BLaER1 (cell line): Measurements from ENCODE around the gene MGAT5.

Experiments used
- H3K27ac ChIP-seq: shearing (Covaris generic); formaldehyde crosslinking; 2 replicates; pipeline ENCODE4 v1.8.1; 2022
- H3K27me3 ChIP-seq: shearing (Covaris generic); formaldehyde crosslinking; 2 replicates; pipeline ENCODE4 v1.8.1; 2022
- H3K36me3 ChIP-seq: shearing (Covaris generic); formaldehyde crosslinking; 2 replicates; pipeline ENCODE4 v1.8.1; 2022
- H3K4me1 ChIP-seq: shearing (Covaris generic); formaldehyde crosslinking; 2 replicates; pipeline ENCODE4 v1.8.1; 2022
- H3K4me2 ChIP-seq: shearing (Covaris generic); formaldehyde crosslinking; 2 replicates; pipeline ENCODE4 v1.8.1; 2022
- H3K4me3 ChIP-seq: shearing (Covaris generic); formaldehyde crosslinking; 2 replicates; pipeline ENCODE4 v1.8.1; 2022
- H3K9ac ChIP-seq: shearing (Covaris generic); formaldehyde crosslinking; 2 replicates; pipeline ENCODE4 v1.8.1; 2022
- H3K9me3 ChIP-seq: shearing (Covaris generic); formaldehyde crosslinking; 2 replicates; pipeline ENCODE4 v1.8.1; 2022
- H4K20me1 ChIP-seq: shearing (Covaris generic); formaldehyde crosslinking; 2 replicates; pipeline ENCODE4 v1.8.1; 2022
- Cebpa-rat ChIP-seq: shearing (Covaris generic); IDR thresholded peaks from 2 replicates; pipeline ENCODE4 v1.8.1; 2022

MGAT5 gene

DNA sequence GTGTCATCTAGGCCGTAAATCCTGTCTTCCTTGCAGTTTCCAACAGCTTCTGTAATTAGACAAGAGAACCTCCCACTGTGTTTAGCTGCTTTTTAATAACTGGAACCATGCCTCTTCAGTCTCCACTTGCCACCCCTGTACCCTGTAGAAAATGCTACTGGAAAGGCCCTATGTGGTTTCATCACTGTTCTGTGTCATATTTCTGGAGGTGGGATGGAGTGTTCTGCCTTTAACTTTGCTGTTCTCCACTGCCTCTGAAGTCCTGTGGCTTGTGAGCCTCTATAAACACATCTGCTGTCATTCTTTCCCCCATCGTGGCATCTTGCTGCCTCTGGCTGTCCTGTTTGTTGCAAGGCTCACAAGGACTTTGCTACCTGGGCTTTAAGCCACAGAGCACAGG is 17.9 kb downstream of the MGAT5 start:
- no peak for TF ChIP-seq Cebpa-rat
- Histone ChIP-seq H3K27ac (peak overlapping the region; percentile 82), H3K4me3 (no peak overlapping the region; the same call in 1 of the 2 replicates), H4K20me1 (peaks cover 7% of the 10 kb centered on the region; the same call in 1 of the 2 replicates), H3K4me1 (peaks cover 99% of the 10 kb centered on the region), H3K9ac (0 out of 2 replicates have a peak overlapping the region, but pooled peaks have one; percentile 36), H3K36me3 (peaks cover 33% of the 10 kb centered on the region), H3K27me3 (no peaks in the 10 kb centered on the region), H3K9me3 (no peaks in the 10 kb centered on the region), H3K4me2 (peak overlapping the region; percentile 86)

DNA sequence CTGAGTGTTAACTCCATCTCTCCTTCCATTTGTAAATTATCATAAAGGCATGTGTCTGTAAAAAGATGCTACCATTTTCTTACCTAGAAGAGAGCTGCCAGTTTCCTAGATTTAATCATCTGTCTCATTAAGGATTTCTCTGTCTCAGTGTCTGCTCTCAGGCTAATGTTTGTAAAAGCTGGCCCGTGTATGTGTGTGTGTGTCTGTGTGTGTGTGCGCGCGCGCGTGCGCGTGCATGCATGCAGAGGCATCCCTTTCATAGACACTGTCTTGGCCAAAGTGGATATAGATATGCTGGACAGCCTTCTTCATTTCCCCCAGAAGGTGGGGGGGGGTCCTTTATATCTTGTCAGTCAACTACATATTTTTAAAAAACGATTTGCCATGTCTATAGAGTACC is 18.9 kb downstream of the MGAT5 start:
- Histone ChIP-seq H3K9me3 (peaks cover 8% of the 10 kb centered on the region), H3K4me3 (no peak overlapping the region), H3K9ac (peak overlapping the region; percentile 61), H3K4me1 (peaks cover 99% of the 10 kb centered on the region), H3K27ac (peak overlapping the region; percentile 82), H3K36me3 (peaks cover 32% of the 10 kb centered on the region), H4K20me1 (peaks cover 7% of the 10 kb centered on the region; the same call in 1 of the 2 replicates), H3K4me2 (peak overlapping the region; percentile 86), H3K27me3 (no peaks in the 10 kb centered on the region)
- no peak for TF ChIP-seq Cebpa-rat

GRCh38 chr2:134273256-134273983 is 19.5 kb downstream of the MGAT5 start:
- peaks cover 99% of the 10 kb centered on the region for H3K4me1 ChIP-seq
- H3K9me3 ChIP-seq, result peaks cover 10% of the 10 kb centered on the region
- peak overlapping the region; percentile 82 for H3K27ac ChIP-seq
- H3K36me3 ChIP-seq, result peaks cover 32% of the 10 kb centered on the region
- no peak for TF ChIP-seq Cebpa-rat
- H4K20me1 ChIP-seq, result peaks cover 1% of the 10 kb centered on the region; the same call in 1 of the 2 replicates
- H3K9ac ChIP-seq, result peak overlapping the region; percentile 61
- no peak overlapping the region for H3K4me3 ChIP-seq
- no peaks in the 10 kb centered on the region for H3K27me3 ChIP-seq
- peak overlapping the region; percentile 86 for H3K4me2 ChIP-seq

- Histone ChIP-seq H4K20me1 (no peaks in the 10 kb centered on the region), H3K27me3 (no peaks in the 10 kb centered on the region), H3K4me1 (peaks cover 99% of the 10 kb centered on the region), H3K9me3 (peaks cover 10% of the 10 kb centered on the region), H3K36me3 (peaks cover 32% of the 10 kb centered on the region), H3K4me3 (0 out of 2 replicates have a peak overlapping the region, but pooled peaks have one; percentile 50), H3K4me2 (peak overlapping the region; percentile 86), H3K9ac (peak overlapping the region; percentile 61), H3K27ac (peak overlapping the region; percentile 82)
- no peak for TF ChIP-seq Cebpa-rat
These were observed 20.2 kb downstream of the MGAT5 start for GRCh38 chr2:134274121-134274520.

DNA sequence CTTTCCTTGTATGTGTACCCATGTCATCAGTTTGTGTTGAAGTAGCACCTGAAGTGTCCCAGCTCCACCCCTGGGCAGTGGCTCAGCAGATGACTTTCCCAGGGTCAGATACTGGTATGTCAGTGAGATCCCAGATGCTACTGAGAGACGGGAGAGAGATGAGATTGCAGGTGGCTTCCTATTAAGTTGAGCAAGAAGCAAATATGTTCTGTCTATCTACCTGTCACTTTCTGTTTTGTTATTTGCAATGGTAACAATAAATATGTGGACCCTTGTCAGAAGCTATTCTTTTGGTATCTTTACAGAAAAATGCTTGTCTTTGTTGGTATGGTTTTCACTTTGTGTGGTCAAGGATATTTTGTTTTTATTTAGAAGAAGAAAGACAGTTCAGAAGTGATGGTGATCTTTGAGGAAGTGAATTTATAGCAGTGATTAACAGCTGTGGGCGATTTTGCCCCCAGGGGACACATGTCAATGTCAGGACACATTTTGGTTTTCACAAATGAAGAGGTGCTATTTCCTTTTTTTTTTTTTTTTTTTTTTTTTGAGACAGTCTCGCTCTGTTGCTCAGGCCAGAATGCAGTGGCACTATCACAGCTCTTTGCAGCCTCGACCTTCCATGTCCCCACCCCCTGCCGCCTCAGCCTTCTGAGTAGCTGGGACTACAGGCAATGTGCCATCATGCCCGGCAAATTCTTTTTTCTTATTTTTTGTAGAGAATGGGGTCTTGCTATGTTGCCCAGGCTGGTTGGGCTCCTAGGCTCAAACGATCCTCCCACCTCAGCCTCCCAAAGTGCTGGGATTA is 21.4 kb downstream of the MGAT5 start:
- H3K4me1 ChIP-seq, result peaks cover 99% of the 10 kb centered on the region
- H3K4me3 ChIP-seq, result peak overlapping the region; percentile 50
- H3K27me3 ChIP-seq, result no peaks in the 10 kb centered on the region
- H3K27ac ChIP-seq, result peak overlapping the region; percentile 82
- peak overlapping the region; percentile 38; the same call in 1 of the 2 replicates for H3K9ac ChIP-seq
- no peak for TF ChIP-seq Cebpa-rat
- H3K4me2 ChIP-seq, result peak overlapping the region; percentile 86
- H3K9me3 ChIP-seq, result peaks cover 10% of the 10 kb centered on the region
- no peaks in the 10 kb centered on the region for H4K20me1 ChIP-seq
- peaks cover 32% of the 10 kb centered on the region for H3K36me3 ChIP-seq

- Histone ChIP-seq H3K36me3 (peaks cover 29% of the 10 kb centered on the region), H3K27ac (peak overlapping the region; percentile 82), H3K4me3 (peak overlapping the region; percentile 50; the same call in 1 of the 2 replicates), H3K27me3 (no peaks in the 10 kb centered on the region), H3K4me1 (peaks cover 99% of the 10 kb centered on the region), H3K9ac (peak overlapping the region; percentile 62), H4K20me1 (no peaks in the 10 kb centered on the region), H3K4me2 (peak overlapping the region; percentile 86), H3K9me3 (peaks cover 10% of the 10 kb centered on the region)
- TF ChIP-seq Cebpa-rat, result no peak
These were observed 22.7 kb downstream of the MGAT5 start for GRCh38 chr2:134276381-134277172.

DNA sequence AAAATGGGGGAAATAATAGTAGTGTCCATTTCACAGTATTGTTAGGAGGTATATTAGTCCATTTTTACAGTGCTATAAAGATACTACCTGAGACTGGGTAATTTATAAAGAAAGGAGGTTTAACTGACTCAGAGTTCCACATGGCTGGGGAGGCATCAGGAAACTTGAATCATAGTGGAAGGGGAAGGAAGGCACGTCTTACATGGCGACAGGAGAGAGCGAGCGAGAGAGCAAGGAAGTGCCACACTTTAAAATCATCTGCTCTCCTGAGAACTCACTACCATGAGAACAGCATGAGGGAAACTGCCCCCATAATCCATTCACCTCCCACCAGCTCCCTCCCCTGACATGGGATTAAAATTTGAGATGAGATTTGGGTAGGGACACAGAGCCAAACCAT is 23.4 kb downstream of the MGAT5 start:
- H3K27me3 ChIP-seq, result no peaks in the 10 kb centered on the region
- no peaks in the 10 kb centered on the region for H4K20me1 ChIP-seq
- peak overlapping the region; percentile 86 for H3K4me2 ChIP-seq
- peaks cover 99% of the 10 kb centered on the region for H3K4me1 ChIP-seq
- H3K9ac ChIP-seq, result peak overlapping the region; percentile 62; the same call in 1 of the 2 replicates
- peak overlapping the region; percentile 82 for H3K27ac ChIP-seq
- peak overlapping the region; percentile 26; the same call in 1 of the 2 replicates for H3K4me3 ChIP-seq
- H3K9me3 ChIP-seq, result peaks cover 10% of the 10 kb centered on the region
- H3K36me3 ChIP-seq, result peaks cover 29% of the 10 kb centered on the region
- TF ChIP-seq Cebpa-rat, result no peak

GRCh38 chr2:134278553-134278952 is 24.7 kb downstream of the MGAT5 start:
- Histone ChIP-seq H3K4me3 (no peak overlapping the region), H3K27ac (peak overlapping the region; percentile 82), H3K9me3 (peaks cover 10% of the 10 kb centered on the region), H3K36me3 (peaks cover 26% of the 10 kb centered on the region), H3K9ac (peak overlapping the region; percentile 8; the same call in 1 of the 2 replicates), H3K4me2 (peak overlapping the region; percentile 86), H4K20me1 (no peaks in the 10 kb centered on the region), H3K27me3 (no peaks in the 10 kb centered on the region), H3K4me1 (peaks cover 99% of the 10 kb centered on the region)
- TF ChIP-seq Cebpa-rat, result no peak

GRCh38 chr2:134279417-134279816 is 25.5 kb downstream of the MGAT5 start:
- Histone ChIP-seq H3K4me1 (peaks cover 99% of the 10 kb centered on the region), H3K27ac (peak overlapping the region; percentile 82), H3K27me3 (no peaks in the 10 kb centered on the region), H4K20me1 (no peaks in the 10 kb centered on the region), H3K36me3 (peaks cover 26% of the 10 kb centered on the region), H3K9ac (peak overlapping the region; percentile 61), H3K4me2 (peak overlapping the region; percentile 86), H3K4me3 (no peak overlapping the region), H3K9me3 (peaks cover 10% of the 10 kb centered on the region)
- no peak for TF ChIP-seq Cebpa-rat
